Measurements from ENCODE around the gene ARHGAP27. TPM values are rescaled to one million over a fixed set of nuclear protein-coding genes. Genes with fewer than 3 reads are reported as not detected.

Gene ARHGAP27
- total RNA-seq, 1 experiment from 2014 or later: 104 TPM

- H3K9me3 Mint-ChIP-seq (ENCODE audit: low read depth, unreplicated experiment): no peaks in the 10 kb centered on the region
- CTCF ChIA-PET: interaction anchor here (0.7 to 3.3 kb wide), 2 partner anchors 10 to 226 kb away, joined by 3 to 21 read pairs; partner anchors contain the start of gene HEXIM1
- no peaks in the 10 kb centered on the region for H3K27me3 Mint-ChIP-seq (ENCODE audit: unreplicated experiment)
- peaks cover 33% of the 10 kb centered on the region for H3K36me3 Mint-ChIP-seq (ENCODE audit: insufficient read depth, unreplicated experiment)
- intact Hi-C loops (cut with micrococcal nuclease; ENCODE audit: unreplicated experiment): no loop called here
- no peak for DNase-seq
- H3K4me1 Mint-ChIP-seq (ENCODE audit: low read depth, unreplicated experiment): peaks cover 56% of the 10 kb centered on the region
- BruUV-seq (replicated peaks): no TSS peak
- H3K4me3 Mint-ChIP-seq (ENCODE audit: low read depth, unreplicated experiment): no peak overlapping the region
- H3K27ac Mint-ChIP-seq (ENCODE audit: unreplicated experiment): no peak overlapping the region
- no peak for TF ChIP-seq CTCF (IDR thresholded peaks at IDR 0.05; ENCODE audit: unreplicated experiment)
These were observed 58.2 kb downstream of the ARHGAP27 start for GRCh38 chr17:45374501-45374900.

- H3K36me3 Mint-ChIP-seq (ENCODE audit: insufficient read depth, unreplicated experiment): peaks cover 26% of the 10 kb centered on the region
- intact Hi-C loops (cut with micrococcal nuclease; ENCODE audit: unreplicated experiment): no loop called here
- no peaks in the 10 kb centered on the region for H3K9me3 Mint-ChIP-seq (ENCODE audit: low read depth, unreplicated experiment)
- no peaks in the 10 kb centered on the region for H3K27me3 Mint-ChIP-seq (ENCODE audit: unreplicated experiment)
- H3K4me3 Mint-ChIP-seq (ENCODE audit: low read depth, unreplicated experiment): peak overlapping the region; percentile 78
- BruUV-seq (replicated peaks): no TSS peak
- CTCF ChIA-PET: interaction anchor here (0.5 to 4.2 kb wide), 12 partner anchors 8 to 232 kb away, joined by 3 to 32 read pairs (median 6); partner anchors contain the start of gene MAP3K14
- DNase-seq: peak; percentile 17
- no peak for TF ChIP-seq CTCF (IDR thresholded peaks at IDR 0.05; ENCODE audit: unreplicated experiment)
- peaks cover 47% of the 10 kb centered on the region for H3K4me1 Mint-ChIP-seq (ENCODE audit: low read depth, unreplicated experiment)
- peak overlapping the region; percentile 88 for H3K27ac Mint-ChIP-seq (ENCODE audit: unreplicated experiment)
These were observed 60.3 kb downstream of the ARHGAP27 start for GRCh38 chr17:45372325-45372869.

- DNase-seq: peak; percentile 100
- intact Hi-C loops (cut with micrococcal nuclease; ENCODE audit: unreplicated experiment): loop anchor here (2.0 kb wide), 1 partner anchor 57 kb away; no protein-coding TSS in a partner anchor
- no peak for TF ChIP-seq CTCF (IDR thresholded peaks at IDR 0.05; ENCODE audit: unreplicated experiment)
- Mint-ChIP-seq H3K9me3 (ENCODE audit: low read depth, unreplicated experiment) (no peaks in the 10 kb centered on the region), H3K4me3 (ENCODE audit: low read depth, unreplicated experiment) (peak overlapping the region; percentile 78), H3K4me1 (ENCODE audit: low read depth, unreplicated experiment) (peaks cover 44% of the 10 kb centered on the region), H3K27me3 (ENCODE audit: unreplicated experiment) (no peaks in the 10 kb centered on the region), H3K36me3 (ENCODE audit: insufficient read depth, unreplicated experiment) (peaks cover 26% of the 10 kb centered on the region), H3K27ac (ENCODE audit: unreplicated experiment) (peak overlapping the region; percentile 88)
- CTCF ChIA-PET: interaction anchor here (0.5 to 4.2 kb wide), 15 partner anchors 9 to 231 kb away, joined by 3 to 32 read pairs (median 5); partner anchors contain the start of gene MAP3K14
- BruUV-seq (replicated peaks): TSS peak; percentile 94
These were observed 61.0 kb downstream of the ARHGAP27 start for GRCh38 chr17:45371414-45372324.

- peaks cover 26% of the 10 kb centered on the region for H3K36me3 Mint-ChIP-seq (ENCODE audit: insufficient read depth, unreplicated experiment)
These were observed 61.7 kb downstream of the ARHGAP27 start for GRCh38 chr17:45370949-45371413.

More at GRCh38 chr17:45370949-45371413, 61.7 kb downstream of the ARHGAP27 start:
- H3K27me3 Mint-ChIP-seq (ENCODE audit: unreplicated experiment): no peaks in the 10 kb centered on the region
- no peaks in the 10 kb centered on the region for H3K9me3 Mint-ChIP-seq (ENCODE audit: low read depth, unreplicated experiment)
- no peak for DNase-seq
- TSS peak; percentile 95 for BruUV-seq (replicated peaks)
- H3K4me3 Mint-ChIP-seq (ENCODE audit: low read depth, unreplicated experiment): peak overlapping the region; percentile 78
- intact Hi-C loops (cut with micrococcal nuclease; ENCODE audit: unreplicated experiment): loop anchor here (2.0 kb wide), 1 partner anchor 56 kb away; no protein-coding TSS in a partner anchor
- TF ChIP-seq CTCF (IDR thresholded peaks at IDR 0.05; ENCODE audit: unreplicated experiment): no peak
- CTCF ChIA-PET: interaction anchor here (0.8 to 4.2 kb wide), 15 partner anchors 9 to 136 kb away, joined by 3 to 32 read pairs (median 4); partner anchors contain the start of gene MAP3K14
- peak overlapping the region; percentile 88 for H3K27ac Mint-ChIP-seq (ENCODE audit: unreplicated experiment)
- peaks cover 44% of the 10 kb centered on the region for H3K4me1 Mint-ChIP-seq (ENCODE audit: low read depth, unreplicated experiment)

All from Calu3 (cell line).